ENCODE data around the gene ZNF322. TPM values are rescaled to one million over a fixed set of nuclear protein-coding genes. Genes with fewer than 3 reads are reported as not detected.
A peak's percentile ranks its signal among the peaks of the same experiment; 100 is the strongest.
"Not testable (repeated sequence)": the region's sequence is repeated elsewhere in the genome, so short reads cannot be mapped to it uniquely, and the experiment has no call there.

ZNF322 gene
- total RNA-seq (2014; rRNA removed; shearing (Covaris generic)) (10.8 and 12.2 TPM in 2 replicates), total RNA-seq (2022) (19.0 and 23.7 TPM in 2 replicates), Bru-seq, nascent RNA (percentile 73 among the genes with signal in this experiment), BruChase-seq, experiment 1, labeled RNA remaining after a 6-hour chase (percentile 50 among the genes with signal in this experiment), BruChase-seq, experiment 2, labeled RNA remaining after a 2-hour chase (percentile 69 among the genes with signal in this experiment)
- long read RNA-seq, full-length matches to known transcripts: 39 of 51 reads
- long read RNA-seq, partial matches to known transcripts: 0 of 51 reads
- long read RNA-seq, other reads (novel, unspliced or antisense): 12 of 51 reads

- peaks cover 18% of the 10 kb centered on the region for H3K4me1 ChIP-seq (ENCODE audit: insufficient read depth, low read length, poor library complexity, severe bottlenecking)
- H3K9me3 ChIP-seq (ENCODE audit: low read length): no peaks in the 10 kb centered on the region
- H3K79me2 ChIP-seq (ENCODE audit: insufficient read depth, low read depth, low read length): peaks cover 12% of the 10 kb centered on the region; the same call in 1 of the 2 replicates
- peak within 1 kb of the TSS; percentile 96 for H3K4me3 ChIP-seq (ENCODE audit: low read depth, low read length, poor library complexity, severe bottlenecking)
- ChIA-PET CTCF (ENCODE audit: unreplicated experiment) (no interaction called here), POLR2A (no interaction called here)
- TF ChIP-seq EZH2phosphoT487 (IDR thresholded peaks at IDR 0.05; ENCODE audit: borderline replicate concordance, low read depth, low read length) (no peak), CTCF (conservative IDR thresholded peaks at IDR 0.05; ENCODE audit: low read length) (no peak)
- H3K9me2 ChIP-seq (ENCODE audit: insufficient read depth, low read length): no peaks in the 10 kb centered on the region
- BruUV-seq (replicated peaks): no TSS peak
- H3K4me2 ChIP-seq (ENCODE audit: low read length): peak within 1 kb of the TSS; percentile 96
- peaks cover 22% of the 10 kb centered on the region for H3K36me3 ChIP-seq (ENCODE audit: insufficient read depth, low read length)
- H2AFZ ChIP-seq (ENCODE audit: low read length): peak within 1 kb of the TSS; percentile 97
- intact Hi-C loops (cut with micrococcal nuclease; ENCODE audit: unreplicated experiment): no loop called here
- no peaks in the 10 kb centered on the region for H4K20me1 ChIP-seq (ENCODE audit: insufficient read depth, low read length)
- peak within 1 kb of the TSS; percentile 9 for H3K27ac ChIP-seq (ENCODE audit: low read depth, low read length, poor library complexity, severe bottlenecking)
- DNase-seq (ENCODE audit: low spot score): peak; percentile 96
Measured at GRCh38 chr6:26659042-26659999, at the start of gene ZNF322. Gene ZNF322, minus strand, starts transcription at chr6:26659746. Its CDS starts 21,193 bp downstream, at chr6:26638553.

GRCh38 chr6:26705780-26706179 lies 46.2 kb upstream of the ZNF322 start:
- BruUV-seq (replicated peaks); H3K4me2 ChIP-seq (ENCODE audit: low read length); H3K9me2 ChIP-seq (ENCODE audit: insufficient read depth, low read length); H2AFZ ChIP-seq (ENCODE audit: low read length); H3K36me3 ChIP-seq (ENCODE audit: insufficient read depth, low read length); H4K20me1 ChIP-seq (ENCODE audit: insufficient read depth, low read length); intact Hi-C loops (cut with micrococcal nuclease; ENCODE audit: unreplicated experiment); H3K79me2 ChIP-seq (ENCODE audit: insufficient read depth, low read depth, low read length); DNase-seq (ENCODE audit: low spot score); H3K9me3 ChIP-seq (ENCODE audit: low read length); POLR2A ChIA-PET; CTCF ChIA-PET (ENCODE audit: unreplicated experiment); H3K4me3 ChIP-seq (ENCODE audit: low read depth, low read length, poor library complexity, severe bottlenecking); H3K27ac ChIP-seq (ENCODE audit: low read depth, low read length, poor library complexity, severe bottlenecking); H3K4me1 ChIP-seq (ENCODE audit: insufficient read depth, low read length, poor library complexity, severe bottlenecking): not testable (repeated sequence)

- H2AFZ ChIP-seq (ENCODE audit: low read length); DNase-seq (ENCODE audit: low spot score); H3K27ac ChIP-seq (ENCODE audit: low read depth, low read length, poor library complexity, severe bottlenecking); H3K4me3 ChIP-seq (ENCODE audit: low read depth, low read length, poor library complexity, severe bottlenecking); CTCF ChIA-PET (ENCODE audit: unreplicated experiment); H3K4me1 ChIP-seq (ENCODE audit: insufficient read depth, low read length, poor library complexity, severe bottlenecking); H3K4me2 ChIP-seq (ENCODE audit: low read length); H3K36me3 ChIP-seq (ENCODE audit: insufficient read depth, low read length); H3K79me2 ChIP-seq (ENCODE audit: insufficient read depth, low read depth, low read length); intact Hi-C loops (cut with micrococcal nuclease; ENCODE audit: unreplicated experiment); H4K20me1 ChIP-seq (ENCODE audit: insufficient read depth, low read length); POLR2A ChIA-PET; H3K9me3 ChIP-seq (ENCODE audit: low read length); BruUV-seq (replicated peaks); H3K9me2 ChIP-seq (ENCODE audit: insufficient read depth, low read length): not testable (repeated sequence)
Measured at GRCh38 chr6:26705352-26705751, 45.8 kb upstream of the ZNF322 start.

GRCh38 chr6:26701023-26701747 lies 41.6 kb upstream of the ZNF322 start:
- H4K20me1 ChIP-seq (ENCODE audit: insufficient read depth, low read length); intact Hi-C loops (cut with micrococcal nuclease; ENCODE audit: unreplicated experiment); BruUV-seq (replicated peaks); H3K4me1 ChIP-seq (ENCODE audit: insufficient read depth, low read length, poor library complexity, severe bottlenecking); H3K4me3 ChIP-seq (ENCODE audit: low read depth, low read length, poor library complexity, severe bottlenecking); H3K4me2 ChIP-seq (ENCODE audit: low read length); DNase-seq (ENCODE audit: low spot score); POLR2A ChIA-PET; H2AFZ ChIP-seq (ENCODE audit: low read length); H3K27ac ChIP-seq (ENCODE audit: low read depth, low read length, poor library complexity, severe bottlenecking); H3K9me3 ChIP-seq (ENCODE audit: low read length); H3K9me2 ChIP-seq (ENCODE audit: insufficient read depth, low read length); CTCF ChIA-PET (ENCODE audit: unreplicated experiment); H3K79me2 ChIP-seq (ENCODE audit: insufficient read depth, low read depth, low read length); H3K36me3 ChIP-seq (ENCODE audit: insufficient read depth, low read length): not testable (repeated sequence)

- intact Hi-C loops (cut with micrococcal nuclease; ENCODE audit: unreplicated experiment); CTCF ChIA-PET (ENCODE audit: unreplicated experiment); H3K9me3 ChIP-seq (ENCODE audit: low read length); DNase-seq (ENCODE audit: low spot score); POLR2A ChIA-PET; H2AFZ ChIP-seq (ENCODE audit: low read length); H3K4me3 ChIP-seq (ENCODE audit: low read depth, low read length, poor library complexity, severe bottlenecking); H4K20me1 ChIP-seq (ENCODE audit: insufficient read depth, low read length); H3K27ac ChIP-seq (ENCODE audit: low read depth, low read length, poor library complexity, severe bottlenecking); BruUV-seq (replicated peaks); H3K79me2 ChIP-seq (ENCODE audit: insufficient read depth, low read depth, low read length); H3K4me1 ChIP-seq (ENCODE audit: insufficient read depth, low read length, poor library complexity, severe bottlenecking); H3K36me3 ChIP-seq (ENCODE audit: insufficient read depth, low read length); H3K9me2 ChIP-seq (ENCODE audit: insufficient read depth, low read length); H3K4me2 ChIP-seq (ENCODE audit: low read length): not testable (repeated sequence)
Measured at GRCh38 chr6:26697496-26697895, 38.0 kb upstream of the ZNF322 start.

All from OCI-LY7 (cell line).